Small intestine (tissue), 7 donors: ENCODE measurements around the gene ST8SIA1. TPM values are rescaled to one million over a fixed set of nuclear protein-coding genes. Genes with fewer than 3 reads are reported as not detected.

ENCODE experiments used
- DNase-seq, 2 donors: peaks; one replicate each; pipeline versions ENCODE4 v3.0.0 to v3.0.0-alpha.2; 2013
- FAIRE-seq: peaks from 2 replicates; lab custom pipeline; 2012; peaks lifted over from hg19 to GRCh38; lab: Jason Lieb, UNC
- H3K27ac ChIP-seq, 3 donors: one replicate each; pipeline ENCODE4 v1.5.1; 2013; ENCODE audit warnings: low read length in 2 of 3, mild to moderate bottlenecking in 2 of 3, control low read depth in 1 of 3, inconsistent platforms in 1 of 3, low read depth in 1 of 3, moderate library complexity in 1 of 3
- H3K27me3 ChIP-seq, 3 donors: one replicate each; pipeline ENCODE4 v1.6.1; 2013; ENCODE audit warnings: low read length in 3 of 3, inconsistent platforms in 1 of 3; ENCODE audit not compliant: control insufficient read depth in 3 of 3, insufficient read depth in 3 of 3
- H3K36me3 ChIP-seq, 3 donors: one replicate each; pipeline ENCODE4 v1.6.1; 2013; ENCODE audit warnings: low read length in 3 of 3, inconsistent platforms in 1 of 3, low read depth in 1 of 3, mild to moderate bottlenecking in 1 of 3, moderate library complexity in 1 of 3; ENCODE audit not compliant: control insufficient read depth in 3 of 3, insufficient read depth in 2 of 3
- H3K4me1 ChIP-seq, 3 donors: one replicate each; pipeline ENCODE4 v1.6.1; 2013; ENCODE audit warnings: low read length in 2 of 3, inconsistent platforms in 1 of 3, low read depth in 1 of 3, mild to moderate bottlenecking in 1 of 3, moderate library complexity in 1 of 3; ENCODE audit not compliant: control insufficient read depth in 3 of 3, insufficient read depth in 2 of 3
- H3K4me3 ChIP-seq, 3 donors: one replicate each; pipeline ENCODE4 v1.5.1; 2013; ENCODE audit warnings: low read length in 3 of 3, control low read depth in 1 of 3, inconsistent platforms in 1 of 3, low read depth in 1 of 3, mild to moderate bottlenecking in 1 of 3, moderate library complexity in 1 of 3
- H3K9me3 ChIP-seq, 2 donors: one replicate each; pipeline ENCODE4 v1.6.1; 2013; ENCODE audit warnings: low read depth in 1 of 2, low read length in 1 of 2; ENCODE audit not compliant: control insufficient read depth in 2 of 2, insufficient read depth in 1 of 2
- WGBS, 3 donors: extraction: QIAGEN DNeasy Blood & Tissue Kit; methylation state at CpG; one replicate each; pipeline ENCODE4 v1.1.7; 2013; 5-methylcytosine and 5-hydroxymethylcytosine counted together
- polyA plus RNA-seq, 4 donors: library from polyadenylated mRNA; stranded (reverse) in 3 of 4; unstranded in 1 of 4; fragments of 200-250 nt in 3 of 4; fragments of 120-200 nt in 1 of 4; gene quantifications; one replicate each; pipeline versions ENCODE4 v1.2.1 to v1.2.3, GENCODE V29; 2013
- donor health status: healthy with polysubstance abuse.
- donor health status: control.
- donor health status: control.
- donor health status: Bipolar disorder and iron deficiency.
- donor health status: healthy.

Gene ST8SIA1
- polyA plus RNA-seq, 4 donors, result 0.81 to 1.4 (median 1.4) TPM; not detected in 1

DNA sequence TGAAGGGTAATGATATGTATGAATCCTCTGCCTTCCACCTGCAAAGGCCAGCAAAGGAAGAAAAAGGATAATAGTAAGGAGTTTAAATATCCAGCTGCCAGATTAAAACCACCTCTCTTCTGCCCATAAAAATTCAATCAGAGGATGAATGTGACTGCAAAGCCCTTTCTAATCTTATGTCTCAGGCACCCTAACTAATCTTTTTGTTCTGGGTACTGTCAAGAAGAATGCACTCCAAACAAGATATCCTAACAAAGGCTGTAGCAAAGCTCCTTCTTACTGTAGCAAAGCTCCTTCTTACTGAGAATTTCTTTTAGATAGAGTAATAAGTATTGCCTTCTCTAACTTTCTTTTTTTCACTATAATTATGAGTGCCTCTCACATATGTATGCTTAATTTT lies 91.8 kb downstream of the ST8SIA1 start:
- Histone ChIP-seq H3K27ac (no peak overlapping the region), H3K27me3 (no peaks in the 10 kb centered on the region), H3K4me3 (no peak overlapping the region), H3K4me1 (no peaks in the 10 kb centered on the region), H3K36me3 (no peaks in the 10 kb centered on the region), H3K9me3 (no peaks in the 10 kb centered on the region)
- FAIRE-seq, result no peak
- DNase-seq, result no peak

DNA sequence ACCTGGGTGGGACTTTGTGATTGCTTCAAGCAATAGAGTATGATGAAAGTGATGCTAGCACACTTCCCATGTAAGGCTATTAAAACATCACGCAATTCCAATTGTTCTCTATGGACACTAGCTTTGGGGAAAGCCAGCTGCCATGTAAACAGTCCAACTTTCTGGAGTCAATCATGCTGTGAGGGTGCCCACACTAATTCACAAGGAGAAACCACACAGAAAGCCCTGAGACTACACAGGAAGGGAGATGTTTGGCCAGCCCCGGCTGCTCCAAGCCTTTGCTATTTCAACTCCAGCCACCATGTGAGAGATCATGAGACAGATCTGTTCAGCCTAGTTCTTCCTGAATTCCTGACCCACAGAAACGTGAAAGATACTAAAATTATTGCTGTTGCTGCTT lies 96.3 kb downstream of the ST8SIA1 start:
- WGBS, 3 donors, result 56 to 65% (median 65%) methylated on average over 3 of the region's 3 CpGs
- Histone ChIP-seq H3K9me3 (no peaks in the 10 kb centered on the region), H3K4me3 (no peak overlapping the region), H3K27me3 (no peaks in the 10 kb centered on the region), H3K27ac (no peak overlapping the region), H3K4me1 (no peaks in the 10 kb centered on the region), H3K36me3 (no peaks in the 10 kb centered on the region)
- FAIRE-seq (no peak), DNase-seq (no peak)

DNA sequence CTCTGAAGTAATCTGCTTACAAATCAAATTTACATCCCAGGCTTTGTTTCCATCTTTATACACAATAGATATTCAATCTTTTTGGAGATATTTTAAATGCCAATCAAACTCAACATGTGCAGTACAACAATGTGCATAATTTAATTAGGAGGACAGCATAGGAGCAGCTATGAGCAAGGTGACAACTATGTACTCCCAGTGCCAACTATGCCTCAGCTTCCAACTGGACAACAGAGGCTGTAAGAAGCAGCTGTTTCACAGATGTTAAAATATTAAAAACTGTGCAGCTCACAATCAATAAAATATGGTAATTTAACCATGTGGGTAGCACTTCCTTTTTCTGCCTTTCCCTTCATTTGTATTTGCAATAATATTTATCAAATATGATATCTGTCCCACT lies 99.9 kb downstream of the ST8SIA1 start:
- DNase-seq (no peak), FAIRE-seq (no peak)
- no peaks in the 10 kb centered on the region for H3K27me3 ChIP-seq

DNA sequence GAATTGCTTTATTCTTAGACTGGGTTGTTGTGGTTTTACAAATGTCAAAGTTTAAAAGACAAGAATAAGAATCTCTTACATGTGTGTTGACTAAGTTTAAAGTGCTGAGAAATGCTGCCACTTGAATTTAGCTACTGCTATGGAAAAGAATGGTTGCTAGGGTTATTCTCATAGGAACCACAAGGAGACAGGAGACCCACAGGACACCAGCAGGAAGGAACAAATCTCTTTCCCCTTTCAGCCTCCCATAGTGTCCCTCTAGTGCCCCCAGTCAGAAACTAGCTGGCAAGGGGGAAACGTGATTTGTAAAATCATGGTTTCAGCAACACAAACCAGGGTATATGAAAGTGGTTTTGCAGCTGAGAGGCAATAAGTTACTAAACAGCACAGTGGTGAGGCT lies 102.7 kb downstream of the ST8SIA1 start:
- 50 to 58% (median 57%) methylated on average over 1 of the region's 1 CpG for WGBS, 3 donors
- no peaks in the 10 kb centered on the region for H3K4me1 ChIP-seq
- no peaks in the 10 kb centered on the region for H3K9me3 ChIP-seq
- H3K4me3 ChIP-seq, result no peak overlapping the region
- no peaks in the 10 kb centered on the region for H3K27me3 ChIP-seq
- H3K36me3 ChIP-seq, result no peaks in the 10 kb centered on the region
- H3K27ac ChIP-seq, result no peak overlapping the region
- DNase-seq, result no peak
- FAIRE-seq, result no peak

More for the DNA sequence above, 99.9 kb downstream of the ST8SIA1 start:
- Histone ChIP-seq H3K36me3 (no peaks in the 10 kb centered on the region), H3K4me3 (no peak overlapping the region), H3K27ac (no peak overlapping the region), H3K9me3 (no peaks in the 10 kb centered on the region), H3K4me1 (no peaks in the 10 kb centered on the region)

DNA sequence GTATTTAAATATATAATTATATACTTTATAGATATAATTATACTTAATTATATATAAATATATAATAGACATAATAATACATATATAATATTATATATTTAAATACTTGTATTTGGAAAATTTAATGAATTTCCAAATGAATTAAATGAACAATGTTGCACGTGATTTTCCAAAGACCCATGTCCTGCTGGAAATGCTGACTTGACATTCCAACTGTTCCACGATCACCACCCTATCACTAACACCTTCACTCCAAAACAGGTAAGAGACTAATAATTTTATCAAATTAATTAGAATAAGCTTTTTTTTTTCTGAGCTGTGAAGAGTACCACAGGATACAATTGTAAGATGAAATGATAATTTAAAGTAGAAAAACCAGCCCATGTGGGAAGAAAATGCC lies 103.4 kb downstream of the ST8SIA1 start:
- FAIRE-seq (no peak), DNase-seq (no peak)
- H3K36me3 ChIP-seq, result no peaks in the 10 kb centered on the region
- H3K4me3 ChIP-seq, result no peak overlapping the region
- no peaks in the 10 kb centered on the region for H3K9me3 ChIP-seq
- H3K4me1 ChIP-seq, result no peaks in the 10 kb centered on the region
- H3K27ac ChIP-seq, result no peak overlapping the region
- no peaks in the 10 kb centered on the region for H3K27me3 ChIP-seq
- WGBS, 3 donors, result 91 to 95% (median 91%) methylated on average over 2 of the region's 2 CpGs

DNA sequence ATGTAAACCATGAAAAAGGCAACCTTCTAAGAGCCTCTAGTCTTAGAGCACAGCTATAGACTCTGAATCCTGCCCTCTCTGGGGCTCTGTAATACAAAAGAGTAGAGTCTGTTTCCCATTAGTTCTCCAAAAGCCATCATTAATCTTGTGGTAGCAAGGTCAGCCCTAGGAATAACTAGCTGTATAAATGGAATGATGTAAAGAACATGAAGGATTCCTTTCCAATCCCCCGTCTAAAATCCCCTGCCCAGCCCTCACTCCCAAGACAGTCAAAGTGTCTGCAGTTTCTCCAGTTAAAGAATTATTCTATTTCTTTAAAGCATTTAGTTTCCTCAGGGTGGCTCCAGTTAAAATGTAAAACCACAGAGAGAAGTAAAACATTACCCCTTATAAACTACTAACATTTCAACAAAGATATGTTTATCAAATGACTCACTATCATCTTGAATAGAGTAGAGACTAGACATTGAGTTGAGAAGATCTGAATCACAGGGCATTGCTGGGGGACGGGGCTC lies 104.2 kb downstream of the ST8SIA1 start:
- no peaks in the 10 kb centered on the region for H3K4me1 ChIP-seq
- H3K9me3 ChIP-seq, result no peaks in the 10 kb centered on the region
- no peak for FAIRE-seq
- H3K36me3 ChIP-seq, result no peaks in the 10 kb centered on the region
- H3K27ac ChIP-seq, result no peak overlapping the region
- no peak for DNase-seq
- no peak overlapping the region for H3K4me3 ChIP-seq
- WGBS, 3 donors, result 58 to 65% (median 60%) methylated on average over 2 of the region's 2 CpGs
- no peaks in the 10 kb centered on the region for H3K27me3 ChIP-seq

DNA sequence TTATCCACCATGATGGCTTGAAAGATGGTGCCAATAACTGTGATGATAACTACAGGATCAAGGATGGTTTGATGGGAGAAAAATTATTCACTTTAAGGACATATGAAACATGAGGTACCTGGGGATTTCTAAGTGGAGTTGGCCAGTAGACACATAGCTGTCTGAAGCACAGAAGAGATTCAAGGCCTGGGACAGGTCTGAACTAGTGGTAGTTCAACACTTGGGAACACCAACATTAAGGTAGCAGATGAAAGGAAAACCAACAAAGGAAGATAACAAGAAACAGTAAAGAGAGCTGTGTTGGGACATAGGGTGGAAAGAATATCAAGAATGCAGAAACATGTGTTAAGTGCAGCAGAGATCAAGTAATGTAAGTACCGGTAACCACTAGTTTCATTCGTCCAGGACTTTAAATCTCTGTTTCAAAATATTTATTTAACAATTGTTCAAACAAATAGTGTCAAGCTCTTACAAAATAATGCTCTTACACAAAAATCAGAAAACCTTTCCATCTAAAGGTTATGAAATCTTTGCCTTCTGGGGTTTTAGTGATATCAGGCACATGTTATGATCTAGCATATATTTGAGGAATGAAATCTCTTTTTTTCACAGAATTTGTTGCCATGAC lies 104.7 kb downstream of the ST8SIA1 start:
- FAIRE-seq (no peak), DNase-seq (no peak)
- Histone ChIP-seq H3K27ac (no peak overlapping the region), H3K27me3 (no peaks in the 10 kb centered on the region), H3K4me3 (no peak overlapping the region), H3K4me1 (no peaks in the 10 kb centered on the region), H3K36me3 (no peaks in the 10 kb centered on the region), H3K9me3 (no peaks in the 10 kb centered on the region)
- 65 to 80% (median 68%) methylated on average over 2 of the region's 2 CpGs for WGBS, 3 donors

DNA sequence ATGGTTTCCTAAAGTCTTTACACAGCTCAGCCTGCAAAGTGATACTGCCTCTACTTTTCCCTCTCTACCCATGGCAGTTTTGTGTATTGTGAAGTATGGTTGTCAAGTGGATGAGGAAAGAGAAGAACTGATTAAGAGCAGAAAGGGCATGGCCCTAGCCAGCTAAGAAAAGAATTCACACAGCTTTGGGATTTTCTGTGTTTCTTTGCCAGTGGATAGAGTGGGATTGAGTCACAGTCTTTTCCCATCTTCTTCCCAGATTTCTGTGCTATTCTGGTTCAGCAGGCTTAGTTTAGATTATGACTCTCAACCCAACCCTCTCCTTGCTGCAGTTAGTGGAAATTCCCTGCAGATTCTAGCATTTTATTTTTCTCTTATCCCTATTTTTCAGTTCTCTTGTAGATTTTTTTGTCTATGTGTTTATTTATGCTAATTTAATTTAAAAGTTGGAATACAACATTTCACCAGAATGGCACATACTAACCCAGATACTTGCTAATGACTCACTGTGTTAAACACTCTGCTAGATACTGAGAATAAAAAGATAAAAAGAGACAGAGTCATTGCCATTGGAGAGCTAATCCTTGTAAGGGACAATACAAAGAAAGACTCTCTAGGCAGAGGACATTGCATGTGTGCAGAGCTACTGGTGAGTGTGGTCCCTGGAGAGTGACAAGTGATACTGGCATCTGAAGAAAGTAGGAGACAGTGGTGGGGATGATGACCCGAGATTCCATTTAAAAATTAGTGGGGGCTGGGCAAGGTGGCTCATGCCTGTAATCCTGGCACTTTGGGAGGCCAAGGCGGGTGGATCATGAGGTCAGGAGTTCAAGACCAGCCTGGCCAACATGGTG lies 106.3 kb downstream of the ST8SIA1 start:
- H3K36me3 ChIP-seq, result no peaks in the 10 kb centered on the region
- no peaks in the 10 kb centered on the region for H3K9me3 ChIP-seq
- H3K4me1 ChIP-seq, result no peaks in the 10 kb centered on the region
- H3K27me3 ChIP-seq, result no peaks in the 10 kb centered on the region
- DNase-seq (no peak), FAIRE-seq (no peak)
- WGBS, 3 donors, result 43 to 72% (median 68%) methylated on average over 2 of the region's 2 CpGs
- no peak overlapping the region for H3K4me3 ChIP-seq
- no peak overlapping the region for H3K27ac ChIP-seq
